Hematopoietic multipotent progenitor cell treated with erythropoietin and hydrocortisone succinate and interleukin-3 and kit ligand, for 6 days (in vitro differentiated cells): Measurements from ENCODE around the gene TMEM214.

ENCODE experiments used
- DNase-seq: peaks from one replicate; pipeline ENCODE4 v3.0.0-alpha.2; 2015

The TMEM214 gene

GRCh38 chr2:27032495-27033252 is at the start of gene TMEM214:
Gene TMEM214, plus strand, starts transcription at chr2:27032965. Its CDS starts 51 bp downstream, at chr2:27033016.
- DNase-seq = peak; percentile 91

- DNase-seq = no peak
These were observed 49.0 kb upstream of the TMEM214 start for GRCh38 chr2:26983746-26984145.

- no peak for DNase-seq
These were observed 47.0 kb upstream of the TMEM214 start for GRCh38 chr2:26985807-26986206.

- no peak for DNase-seq
These were observed 46.2 kb upstream of the TMEM214 start for GRCh38 chr2:26986576-26986975.

- no peak for DNase-seq
These were observed 44.5 kb upstream of the TMEM214 start for GRCh38 chr2:26988058-26988860.

- no peak for DNase-seq
These were observed 43.6 kb upstream of the TMEM214 start for GRCh38 chr2:26989156-26989555.

GRCh38 chr2:26991717-26992116 is 41.0 kb upstream of the TMEM214 start:
- DNase-seq = no peak

GRCh38 chr2:26993768-26994167 is 39.0 kb upstream of the TMEM214 start:
- peak; percentile 69 for DNase-seq

- no peak for DNase-seq
These were observed 37.8 kb upstream of the TMEM214 start for GRCh38 chr2:26994983-26995382.

GRCh38 chr2:26997394-26997793 is 35.4 kb upstream of the TMEM214 start:
- DNase-seq = no peak

GRCh38 chr2:26998323-26998722 is 34.4 kb upstream of the TMEM214 start:
- DNase-seq = no peak

GRCh38 chr2:27000228-27000627 is 32.5 kb upstream of the TMEM214 start:
- DNase-seq = no peak

GRCh38 chr2:27000995-27001394 is 31.8 kb upstream of the TMEM214 start:
- DNase-seq = no peak

- DNase-seq = no peak
These were observed 30.8 kb upstream of the TMEM214 start for GRCh38 chr2:27001950-27002349.

GRCh38 chr2:27003007-27003406 is 29.8 kb upstream of the TMEM214 start:
- no peak for DNase-seq

GRCh38 chr2:27003857-27004256 is 28.9 kb upstream of the TMEM214 start:
- no peak for DNase-seq

- DNase-seq = peak; percentile 43
These were observed 26.0 kb upstream of the TMEM214 start for GRCh38 chr2:27006602-27007415.

- peak; percentile 82 for DNase-seq
These were observed 25.1 kb upstream of the TMEM214 start for GRCh38 chr2:27007416-27008374.

GRCh38 chr2:27008678-27009077 is 24.1 kb upstream of the TMEM214 start:
- DNase-seq = no peak

- no peak for DNase-seq
These were observed 23.7 kb upstream of the TMEM214 start for GRCh38 chr2:27009083-27009482.

- no peak for DNase-seq
These were observed 23.0 kb upstream of the TMEM214 start for GRCh38 chr2:27009716-27010115.

- DNase-seq = peak; percentile 65
These were observed 22.6 kb upstream of the TMEM214 start for GRCh38 chr2:27010139-27010538.
